Thoracic aorta (tissue), 2 donors: ENCODE measurements around the gene DCHS1. TPM values are rescaled to one million over a fixed set of nuclear protein-coding genes. Genes with fewer than 3 reads are reported as not detected.

ENCODE experiments used
- ATAC-seq: fragments of 150-250 bp; one replicate; pipeline ENCODE4 v1.8.0; 2017; ENCODE audit warnings: low read depth; ENCODE audit not compliant: insufficient number of reproducible peaks, low FRiP score
- DNase-seq: peaks from one replicate; pipeline ENCODE4 v3.0.0-alpha.2; 2020; ENCODE audit warnings: low spot score
- H3K27ac ChIP-seq, 2 donors: fragments of 200-600 bp; sonication (generic); 1 replicate in 1 of 2; 2 replicates in 1 of 2; pipeline ENCODE4 v1.5.1; 2016; ENCODE audit warnings: mild to moderate bottlenecking in 2 of 2, moderate library complexity in 2 of 2
- H3K27me3 ChIP-seq: fragments of 200-600 bp; sonication (generic); replicated peaks from 2 replicates; pipeline ENCODE4 v1.6.0; 2016; ENCODE audit warnings: mild to moderate bottlenecking; ENCODE audit not compliant: insufficient read depth
- H3K36me3 ChIP-seq: fragments of 200-600 bp; sonication (generic); one replicate; pipeline ENCODE4 v1.5.1; 2016
- H3K4me1 ChIP-seq, 2 donors: fragments of 200-600 bp; sonication (generic); 1 replicate in 1 of 2; 2 replicates in 1 of 2; pipeline versions ENCODE4 v1.5.1 to v1.6.0; 2016; ENCODE audit warnings: low read depth in 2 of 2, mild to moderate bottlenecking in 1 of 2; ENCODE audit not compliant: control insufficient read depth in 1 of 2
- H3K4me3 ChIP-seq: fragments of 200-600 bp; sonication (generic); 2 replicates; pipeline ENCODE4 v1.5.1; 2016; ENCODE audit warnings: mild to moderate bottlenecking
- H3K9me3 ChIP-seq: fragments of 200-600 bp; sonication (generic); 2 replicates; pipeline ENCODE4 v1.5.1; 2016
- CTCF ChIP-seq: fragments of 200-600 bp; sonication (generic); IDR thresholded peaks from one replicate; pipeline ENCODE4 v1.5.1; 2019; ENCODE audit warnings: antibody characterized with exemption
- total RNA-seq, 2 donors: library from RNA; depleted of rRNA; stranded (reverse); fragments of >200 nt; gene quantifications; one replicate each; pipeline versions ENCODE4 v1.1.0 to v1.2.3, GENCODE V29; 2016

The DCHS1 gene
- total RNA-seq, 2 donors from 2014 or later, result 62.3 to 73.5 TPM

GRCh38 chr11:6660712-6661111, 5.1 kb upstream of the DCHS1 start:
- Histone ChIP-seq H3K4me3 (no peak overlapping the region), H3K36me3 (no peaks in the 10 kb centered on the region), H3K9me3 (no peaks in the 10 kb centered on the region), H3K27ac (no peak overlapping the region), H3K27me3 (no peaks in the 10 kb centered on the region), H3K4me1 (peaks cover 4 to 19% of the 10 kb centered on the region in 2 donors)
- no peak for DNase-seq
- no peak for TF ChIP-seq CTCF
- ATAC-seq, result no peak

- no peaks in the 10 kb centered on the region for H3K27me3 ChIP-seq
- ATAC-seq, result no peak
- no peak for TF ChIP-seq CTCF
- no peak overlapping the region for H3K27ac ChIP-seq
- no peak for DNase-seq
- peaks cover 9 to 33% of the 10 kb centered on the region in 2 donors for H3K4me1 ChIP-seq
- no peaks in the 10 kb centered on the region for H3K36me3 ChIP-seq
- H3K4me3 ChIP-seq, result no peak overlapping the region
- H3K9me3 ChIP-seq, result no peaks in the 10 kb centered on the region
Observed at GRCh38 chr11:6658647-6659046, 3.0 kb upstream of the DCHS1 start.

- Histone ChIP-seq H3K4me3 (no peak overlapping the region), H3K27ac (peak overlapping the region; percentile 83 to 86), H3K4me1 (peaks cover 9 to 39% of the 10 kb centered on the region in 2 donors), H3K36me3 (no peaks in the 10 kb centered on the region), H3K27me3 (no peaks in the 10 kb centered on the region), H3K9me3 (no peaks in the 10 kb centered on the region)
- DNase-seq (no peak), ATAC-seq (no peak)
- no peak for TF ChIP-seq CTCF
Observed at GRCh38 chr11:6657346-6657745, 1.7 kb upstream of the DCHS1 start.

GRCh38 chr11:6656936-6657335, 1.3 kb upstream of the DCHS1 start:
- H3K4me3 ChIP-seq, result peak overlapping the region; percentile 83

GRCh38 chr11:6656584-6656915, 941 bp upstream of the DCHS1 start:
- Histone ChIP-seq H3K4me3 (peak overlapping the region; percentile 83), H3K4me1 (peaks cover 9 to 39% of the 10 kb centered on the region in 2 donors), H3K27me3 (no peaks in the 10 kb centered on the region), H3K27ac (peak overlapping the region; percentile 83 to 86), H3K9me3 (no peaks in the 10 kb centered on the region), H3K36me3 (no peaks in the 10 kb centered on the region)
- ATAC-seq (no peak), DNase-seq (no peak)
- no peak for TF ChIP-seq CTCF

More at GRCh38 chr11:6656936-6657335, 1.3 kb upstream of the DCHS1 start:
- no peaks in the 10 kb centered on the region for H3K9me3 ChIP-seq
- no peaks in the 10 kb centered on the region for H3K27me3 ChIP-seq
- ATAC-seq (no peak), DNase-seq (no peak)
- no peaks in the 10 kb centered on the region for H3K36me3 ChIP-seq
- TF ChIP-seq CTCF, result no peak
- H3K4me1 ChIP-seq, result peaks cover 9 to 39% of the 10 kb centered on the region in 2 donors
- H3K27ac ChIP-seq, result peak overlapping the region; percentile 83 to 86
